Upper lobe of left lung (tissue), 4 donors: ENCODE results near the gene GSAP.

ENCODE experiments used
- CTCF ChIP-seq, 6 experiments: fragments of 450-650 bp in 4 of 6; fragments of 200-600 bp in 2 of 6; sonication (generic) in 2 of 6; IDR thresholded peaks; one replicate each; pipeline ENCODE4 v1.5.1; 2016 to 2019; ENCODE audit warnings: antibody characterized with exemption in 6 of 6
- EP300 ChIP-seq, 4 donors: sonication (generic); formaldehyde crosslinking; IDR thresholded peaks; one replicate each; pipeline ENCODE4 v1.5.1; 2017; ENCODE audit warnings: antibody characterized with exemption in 4 of 4, control low read depth in 2 of 4
- POLR2A ChIP-seq, 4 donors: fragments of 450-650 bp; IDR thresholded peaks; one replicate each; pipeline ENCODE4 v1.5.1; 2016 to 2017; ENCODE audit warnings: antibody characterized with exemption in 4 of 4, mild to moderate bottlenecking in 2 of 4
- POLR2AphosphoS5 ChIP-seq, 2 donors: sonication (generic); formaldehyde crosslinking; IDR thresholded peaks; one replicate each; pipeline ENCODE4 v1.5.1; 2017; ENCODE audit warnings: antibody characterized with exemption in 2 of 2

- TF ChIP-seq CTCF (IDR thresholded peaks at IDR 0.05), result no peak
- no peak for TF ChIP-seq POLR2AphosphoS5 (IDR thresholded peaks at IDR 0.05)
- TF ChIP-seq POLR2A (IDR thresholded peaks at IDR 0.05), result no peak
- no peak for TF ChIP-seq EP300 (IDR thresholded peaks at IDR 0.05)
These were observed 32.8 kb downstream of the GSAP start for GRCh38 chr7:77383333-77383740.
